Fibroblast of skin of right quadriceps (primary cell): ENCODE measurements around the gene OSBPL9.
"Not testable (repeated sequence)": the region's sequence is repeated elsewhere in the genome, so short reads cannot be mapped to it uniquely, and the experiment has no call there.

ENCODE experiments used
- DNase-seq: peaks from one replicate; pipeline ENCODE4 v3.0.0-alpha.2; 2013

OSBPL9 gene

GRCh38 chr1:51669816-51670215 lies 52.9 kb downstream of the OSBPL9 start:
- DNase-seq, result no peak

GRCh38 chr1:51671527-51672325 lies 54.8 kb downstream of the OSBPL9 start:
- peak; percentile 44 for DNase-seq

GRCh38 chr1:51673279-51673678 lies 56.4 kb downstream of the OSBPL9 start:
- no peak for DNase-seq

- DNase-seq, result no peak
Measured at GRCh38 chr1:51675177-51675780, 58.4 kb downstream of the OSBPL9 start.

- peak; percentile 27 for DNase-seq
Measured at GRCh38 chr1:51679435-51679834, 62.5 kb downstream of the OSBPL9 start.

GRCh38 chr1:51684776-51685175 lies 67.9 kb downstream of the OSBPL9 start:
- DNase-seq, result no peak

- DNase-seq, result no peak
Measured at GRCh38 chr1:51686450-51686849, 69.6 kb downstream of the OSBPL9 start.

- peak; percentile 58 for DNase-seq
Measured at GRCh38 chr1:51689075-51689440, 72.2 kb downstream of the OSBPL9 start.

- no peak for DNase-seq
Measured at GRCh38 chr1:51689643-51690042, 72.8 kb downstream of the OSBPL9 start.

GRCh38 chr1:51690285-51690961 lies 73.5 kb downstream of the OSBPL9 start:
- peak; percentile 69 for DNase-seq

GRCh38 chr1:51691920-51692319 lies 75.0 kb downstream of the OSBPL9 start:
- no peak for DNase-seq

- peak; percentile 34 for DNase-seq
Measured at GRCh38 chr1:51693419-51694155, 76.7 kb downstream of the OSBPL9 start.

- DNase-seq, result peak; percentile 17
Measured at GRCh38 chr1:51697166-51697565, 80.3 kb downstream of the OSBPL9 start.

- DNase-seq, result no peak
Measured at GRCh38 chr1:51699391-51699790, 82.5 kb downstream of the OSBPL9 start.

- DNase-seq, result not testable (repeated sequence)
Measured at GRCh38 chr1:51701782-51702181, 84.9 kb downstream of the OSBPL9 start.

GRCh38 chr1:51702220-51702619 lies 85.3 kb downstream of the OSBPL9 start:
- not testable (repeated sequence) for DNase-seq

GRCh38 chr1:51705035-51705434 lies 88.1 kb downstream of the OSBPL9 start:
- DNase-seq, result no peak

GRCh38 chr1:51708911-51709760 lies 92.2 kb downstream of the OSBPL9 start:
- DNase-seq, result no peak

GRCh38 chr1:51709951-51710350 lies 93.1 kb downstream of the OSBPL9 start:
- DNase-seq, result no peak

- DNase-seq, result no peak
Measured at GRCh38 chr1:51712590-51712989, 95.7 kb downstream of the OSBPL9 start.

- no peak for DNase-seq
Measured at GRCh38 chr1:51714374-51715019, 97.6 kb downstream of the OSBPL9 start.

- no peak for DNase-seq
Measured at GRCh38 chr1:51715369-51715768, 98.5 kb downstream of the OSBPL9 start.
